Measurements from ENCODE around the gene CCS. TPM values are rescaled to one million over a fixed set of nuclear protein-coding genes. Genes with fewer than 3 reads are reported as not detected.
"Not testable (repeated sequence)": the region's sequence is repeated elsewhere in the genome, so short reads cannot be mapped to it uniquely, and the experiment has no call there.

Gene CCS
- total RNA-seq, 2 donors from 2014 or later = 26.5 to 33.9 TPM

DNA sequence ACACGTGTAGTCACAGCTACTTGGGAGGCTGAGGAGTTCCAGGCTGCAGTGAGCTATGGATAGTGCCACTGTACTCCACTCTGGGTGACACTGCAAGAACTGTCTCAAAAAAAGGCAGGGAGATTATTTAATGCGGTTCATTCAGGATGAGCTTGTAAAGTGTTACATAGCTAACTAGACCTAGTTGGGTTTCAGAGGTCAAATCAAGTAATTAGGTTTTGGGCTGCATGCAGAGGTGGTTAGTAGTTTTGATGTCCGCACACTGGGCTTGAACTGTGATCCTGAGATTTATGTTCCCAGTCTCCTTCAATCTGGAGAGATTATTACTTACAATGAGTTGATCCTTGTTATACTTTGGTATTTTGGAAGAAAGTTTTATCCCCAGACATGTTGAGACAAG, 43.4 kb downstream of the CCS start:
- ATAC-seq (no peak), DNase-seq (no peak)
- Histone ChIP-seq H3K4me1 (peaks cover 30% of the 10 kb centered on the region), H3K27me3 (no peaks in the 10 kb centered on the region), H3K4me3 (no peak overlapping the region), H3K27ac (no peak overlapping the region), H3K9me3 (no peaks in the 10 kb centered on the region), H3K36me3 (replicated peaks in 1 of 2; ENCODE audit: insufficient read depth in 1 of 2, low read depth in 2 of 2) (no peaks in the 10 kb centered on the region)
- intact Hi-C loops (cut with DNase I) = no loop called here
- 84 to 98% methylated on average over 3 of the region's 3 CpGs for WGBS, 2 donors
- TF ChIP-seq POLR2A (IDR thresholded peaks at IDR 0.05) = no peak
- TF ChIP-seq, protein P1, sequence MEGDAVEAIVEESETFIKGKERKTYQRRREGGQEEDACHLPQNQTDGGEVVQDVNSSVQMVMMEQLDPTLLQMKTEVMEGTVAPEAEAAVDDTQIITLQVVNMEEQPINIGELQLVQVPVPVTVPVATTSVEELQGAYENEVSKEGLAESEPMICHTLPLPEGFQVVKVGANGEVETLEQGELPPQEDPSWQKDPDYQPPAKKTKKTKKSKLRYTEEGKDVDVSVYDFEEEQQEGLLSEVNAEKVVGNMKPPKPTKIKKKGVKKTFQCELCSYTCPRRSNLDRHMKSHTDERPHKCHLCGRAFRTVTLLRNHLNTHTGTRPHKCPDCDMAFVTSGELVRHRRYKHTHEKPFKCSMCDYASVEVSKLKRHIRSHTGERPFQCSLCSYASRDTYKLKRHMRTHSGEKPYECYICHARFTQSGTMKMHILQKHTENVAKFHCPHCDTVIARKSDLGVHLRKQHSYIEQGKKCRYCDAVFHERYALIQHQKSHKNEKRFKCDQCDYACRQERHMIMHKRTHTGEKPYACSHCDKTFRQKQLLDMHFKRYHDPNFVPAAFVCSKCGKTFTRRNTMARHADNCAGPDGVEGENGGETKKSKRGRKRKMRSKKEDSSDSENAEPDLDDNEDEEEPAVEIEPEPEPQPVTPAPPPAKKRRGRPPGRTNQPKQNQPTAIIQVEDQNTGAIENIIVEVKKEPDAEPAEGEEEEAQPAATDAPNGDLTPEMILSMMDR (IDR thresholded peaks at IDR 0.05) = no peak

DNA sequence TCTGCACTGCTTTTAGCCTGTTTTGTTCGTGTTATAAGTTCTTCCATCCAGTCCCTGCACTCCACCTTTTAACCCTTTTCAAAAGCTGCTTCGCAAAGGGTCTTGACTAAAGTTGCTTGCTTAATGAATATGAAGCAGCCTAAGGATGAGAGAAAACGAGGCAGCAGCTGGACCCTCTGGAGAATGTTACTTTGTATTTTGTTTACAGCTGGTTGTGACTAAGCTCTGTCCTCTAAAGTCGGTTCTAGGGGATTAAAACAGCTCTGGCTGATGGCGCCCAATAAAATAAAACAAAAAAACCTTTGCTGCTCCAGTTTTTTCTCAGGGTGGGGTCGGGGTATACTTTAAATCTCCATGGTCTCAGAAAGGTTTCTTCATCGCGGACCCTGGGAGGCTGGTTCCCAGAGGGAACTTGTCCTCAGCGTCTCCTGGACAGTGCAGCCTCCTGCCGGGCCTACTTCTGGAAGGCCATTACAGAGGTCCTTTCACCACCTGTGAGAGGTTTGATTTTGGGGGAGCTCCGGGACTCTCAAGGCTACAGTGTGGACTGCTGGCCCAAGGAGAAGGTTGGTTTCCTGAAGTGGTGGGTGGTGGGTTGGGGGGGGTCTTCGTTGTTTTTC, 44.7 kb downstream of the CCS start:
- WGBS, 2 donors = 52 to 56% methylated on average over 12 of the region's 12 CpGs
- peak; percentile 1 for ATAC-seq
- Histone ChIP-seq H3K9me3 (no peaks in the 10 kb centered on the region), H3K27me3 (no peaks in the 10 kb centered on the region), H3K36me3 (replicated peaks in 1 of 2; ENCODE audit: insufficient read depth in 1 of 2, low read depth in 2 of 2) (no peaks in the 10 kb centered on the region), H3K4me3 (no peak overlapping the region), H3K27ac (peak overlapping the region; percentile 68 to 90 (median 86)), H3K4me1 (peaks cover 42% of the 10 kb centered on the region)
- no peak for TF ChIP-seq POLR2A (IDR thresholded peaks at IDR 0.05)
- TF ChIP-seq, protein P1 (IDR thresholded peaks at IDR 0.05) = no peak
- peak in 1 of 4 donors; percentile 18 for DNase-seq
- intact Hi-C loops (cut with DNase I) = no loop called here

DNA sequence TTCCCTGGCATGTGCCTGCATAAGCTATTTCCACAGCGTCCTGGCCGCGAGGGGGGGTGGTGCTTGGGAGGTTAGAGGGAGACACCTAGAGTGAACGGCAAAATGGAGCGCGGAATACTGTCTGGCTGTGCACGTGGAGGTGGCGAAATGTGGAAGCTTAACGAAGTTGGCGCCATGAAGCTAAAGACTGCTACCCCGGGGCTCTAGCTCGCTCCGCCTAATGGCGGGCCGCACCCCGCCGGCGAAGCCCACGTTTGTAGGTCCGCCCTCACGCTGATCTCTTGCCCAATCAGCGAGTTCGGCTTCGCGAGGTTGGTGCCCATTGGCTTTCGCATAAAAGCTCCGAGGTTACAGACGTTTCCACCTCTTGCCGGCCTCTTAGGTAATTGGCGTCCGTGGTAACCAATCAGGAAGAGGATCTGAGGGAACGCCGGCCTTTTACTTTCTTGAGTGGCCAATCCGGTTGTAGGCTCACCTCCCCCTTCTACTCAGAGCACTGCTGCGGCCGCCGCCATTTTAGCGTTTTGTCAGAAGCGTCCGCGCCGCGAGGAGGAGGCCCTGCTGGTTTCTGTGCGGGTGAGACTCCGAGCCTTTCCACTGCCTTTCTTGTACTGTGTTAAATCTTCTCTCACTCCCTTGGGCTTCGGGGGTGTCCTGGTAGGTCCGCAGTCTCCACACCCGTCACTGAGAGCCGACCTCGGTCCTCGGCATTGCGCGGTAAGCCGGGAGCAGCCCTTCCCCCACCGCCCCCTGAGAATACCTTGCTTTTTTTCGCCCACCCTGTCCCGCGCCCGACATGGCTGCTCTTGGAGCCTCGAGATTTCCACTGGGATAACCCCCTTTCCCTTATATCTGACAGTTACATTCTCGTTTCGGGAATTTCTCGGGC, 45.4 kb downstream of the CCS start, which contains the start of gene RBM4:
Gene RBM4 (plus strand): TSS at position 527 of the 889 bp plus-strand sequence. CDS start 1,009 bp downstream, outside the sequence.
- Histone ChIP-seq H3K9me3 (no peaks in the 10 kb centered on the region), H3K36me3 (replicated peaks in 1 of 2; ENCODE audit: insufficient read depth in 1 of 2, low read depth in 2 of 2) (no peaks in the 10 kb centered on the region), H3K4me3 (peak within 1 kb of the TSS; percentile 31 to 76), H3K27me3 (no peaks in the 10 kb centered on the region), H3K27ac (peak within 1 kb of the TSS; percentile 83 to 90 (median 86)), H3K4me1 (peaks cover 50% of the 10 kb centered on the region)
- ATAC-seq = peak; percentile 98
- peak; percentile 98 to 100 (median 98) for DNase-seq
- 0 to 1% methylated on average over 43 to 63 of the region's 63 CpGs for WGBS, 2 donors
- intact Hi-C loops (cut with DNase I) = no loop called here
- peak; percentile 82 to 95 (median 94) for TF ChIP-seq POLR2A (IDR thresholded peaks at IDR 0.05)
- TF ChIP-seq, protein P1 (IDR thresholded peaks at IDR 0.05) = peak in 4 of 7 experiments; percentile 17 to 44 (median 24)

DNA sequence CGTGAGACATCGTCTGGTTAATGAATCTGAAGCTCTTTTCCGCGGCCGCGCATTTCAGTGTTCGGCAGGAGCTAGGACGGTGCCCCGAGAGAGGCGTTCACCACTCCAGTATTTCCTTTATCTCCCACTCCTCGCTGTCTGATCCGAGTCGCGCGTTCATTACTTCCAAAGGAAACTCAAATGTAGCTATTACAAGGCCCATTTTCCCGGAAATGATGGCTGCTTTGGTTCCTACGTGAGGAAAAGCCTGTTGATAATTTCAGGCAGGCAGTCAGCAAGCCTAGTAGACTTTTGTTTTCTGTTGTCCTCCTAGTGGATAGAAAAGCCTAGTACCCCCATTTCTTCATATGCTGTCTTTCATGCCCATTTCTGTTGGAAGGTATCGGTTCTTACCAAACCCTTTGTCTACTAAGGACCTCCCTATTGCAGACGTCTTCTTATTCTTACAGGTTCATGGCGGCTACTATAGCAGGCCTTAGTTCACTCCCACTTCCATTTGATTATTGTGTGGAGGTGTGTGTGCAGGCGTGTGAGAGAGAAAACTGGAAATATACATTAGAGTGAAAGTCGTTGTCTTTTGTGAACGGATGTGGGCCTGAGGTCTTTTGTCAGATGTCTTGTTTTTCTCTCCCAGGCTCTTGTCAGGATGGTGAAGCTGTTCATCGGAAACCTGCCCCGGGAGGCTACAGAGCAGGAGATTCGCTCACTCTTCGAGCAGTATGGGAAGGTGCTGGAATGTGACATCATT, 46.3 kb downstream of the CCS start:
- Histone ChIP-seq H3K27ac (peak overlapping the region; percentile 83 to 90 (median 86)), H3K27me3 (no peaks in the 10 kb centered on the region), H3K4me3 (peak overlapping the region; percentile 31 to 76), H3K36me3 (replicated peaks in 1 of 2; ENCODE audit: insufficient read depth in 1 of 2, low read depth in 2 of 2) (no peaks in the 10 kb centered on the region), H3K9me3 (no peaks in the 10 kb centered on the region), H3K4me1 (peaks cover 58% of the 10 kb centered on the region)
- peak in 1 of 4 donors; percentile 35 for DNase-seq
- TF ChIP-seq, protein P1 (IDR thresholded peaks at IDR 0.05) = no peak
- no peak for TF ChIP-seq POLR2A (IDR thresholded peaks at IDR 0.05)
- 2% methylated on average over 27 of the region's 27 CpGs for WGBS, 2 donors
- no peak for ATAC-seq
- intact Hi-C loops (cut with DNase I) = no loop called here

DNA sequence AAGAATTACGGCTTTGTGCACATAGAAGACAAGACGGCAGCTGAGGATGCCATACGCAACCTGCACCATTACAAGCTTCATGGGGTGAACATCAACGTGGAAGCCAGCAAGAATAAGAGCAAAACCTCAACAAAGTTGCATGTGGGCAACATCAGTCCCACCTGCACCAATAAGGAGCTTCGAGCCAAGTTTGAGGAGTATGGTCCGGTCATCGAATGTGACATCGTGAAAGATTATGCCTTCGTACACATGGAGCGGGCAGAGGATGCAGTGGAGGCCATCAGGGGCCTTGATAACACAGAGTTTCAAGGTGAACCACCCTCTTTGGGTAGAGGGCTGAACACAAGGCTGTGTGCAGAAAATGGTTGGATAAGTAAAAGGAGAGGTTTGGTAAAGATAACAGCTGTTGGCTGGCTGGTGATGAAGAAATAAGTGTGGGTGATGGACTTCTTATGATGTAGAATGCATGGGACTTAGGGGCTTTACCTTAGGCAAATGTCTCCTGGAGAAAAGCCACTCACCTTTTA, 46.9 kb downstream of the CCS start:
- H3K27me3 ChIP-seq; H3K9me3 ChIP-seq; H3K36me3 ChIP-seq (replicated peaks in 1 of 2; ENCODE audit: insufficient read depth in 1 of 2, low read depth in 2 of 2); H3K27ac ChIP-seq; intact Hi-C loops (cut with DNase I); ATAC-seq; H3K4me3 ChIP-seq; DNase-seq: not testable (repeated sequence)
- peaks cover 64% of the 10 kb centered on the region for H3K4me1 ChIP-seq
- 24 to 37% methylated on average over 10 of the region's 10 CpGs for WGBS, 2 donors

Measured in body of pancreas (tissue), 4 donors.